Left ventricle myocardium inferior (tissue), 1 donor: ENCODE measurements around the gene SRP9. TPM values are rescaled to one million over a fixed set of nuclear protein-coding genes. Genes with fewer than 3 reads are reported as not detected.

ENCODE experiments used
- DNase-seq: peaks from one replicate; pipeline ENCODE4 v3.0.0-alpha.2; 2020
- H3K27ac ChIP-seq: fragments of 200-600 bp; replicated peaks from 2 replicates; pipeline ENCODE4 v1.8.0; 2021
- H3K27me3 ChIP-seq: fragments of 200-600 bp; 2 replicates; pipeline ENCODE4 v1.8.0; 2021; ENCODE audit warnings: low read depth
- H3K36me3 ChIP-seq: fragments of 200-600 bp; 2 replicates; pipeline ENCODE4 v1.8.0; 2021
- H3K4me1 ChIP-seq: fragments of 200-600 bp; 2 replicates; pipeline ENCODE4 v1.8.0; 2021
- H3K4me3 ChIP-seq: fragments of 200-600 bp; 2 replicates; pipeline ENCODE4 v1.8.0; 2021; ENCODE audit warnings: mild to moderate bottlenecking, moderate library complexity
- H3K9me3 ChIP-seq: fragments of 200-600 bp; replicated peaks from 2 replicates; pipeline ENCODE4 v1.8.0; 2021
- CTCF ChIP-seq: fragments of 200-600 bp; IDR thresholded peaks from 2 replicates; pipeline ENCODE4 v1.8.0; 2021; ENCODE audit warnings: antibody characterized with exemption, mild to moderate bottlenecking, borderline replicate concordance
- intact Hi-C: fragments of 100-400 bp; cut with micrococcal nuclease; formaldehyde crosslinking; loops from one replicate; pipeline ENCODE4 v1.11.0; 2022
- total RNA-seq: library from RNA; stranded (reverse); fragmentation: NEBNext Ultra II Directional; extraction: Animal tissue kit (Norgen Biotek cat#: 25700); gene quantifications from one replicate; pipeline ENCODE4 v1.2.1, GENCODE V29; 2021
- donor health status: DM: no; HTN: yes; CAD: no; lungs with severe emphysema.

Gene SRP9
- total RNA-seq, 1 donor from 2014 or later: 205 TPM

GRCh38 chr1:225765982-225766674, 11.5 kb upstream of the SRP9 start:
- peaks cover 77% of the 10 kb centered on the region for H3K4me1 ChIP-seq
- intact Hi-C loops: loop anchor here (10.0 kb wide), 1 partner anchor 71 kb away; no protein-coding TSS in a partner anchor
- no peak overlapping the region for H3K4me3 ChIP-seq
- no peaks in the 10 kb centered on the region for H3K9me3 ChIP-seq
- DNase-seq: no peak
- no peaks in the 10 kb centered on the region for H3K36me3 ChIP-seq
- TF ChIP-seq CTCF: no peak
- H3K27ac ChIP-seq: peak overlapping the region; percentile 85
- H3K27me3 ChIP-seq: no peaks in the 10 kb centered on the region

GRCh38 chr1:225766967-225767633, 10.5 kb upstream of the SRP9 start:
- no peak for TF ChIP-seq CTCF
- DNase-seq: no peak
- H3K4me3 ChIP-seq: no peak overlapping the region
- no peaks in the 10 kb centered on the region for H3K9me3 ChIP-seq
- peaks cover 84% of the 10 kb centered on the region for H3K4me1 ChIP-seq
- H3K27ac ChIP-seq: peak overlapping the region; percentile 85
- intact Hi-C loops: loop anchor here (10.0 kb wide), 1 partner anchor 72 kb away; no protein-coding TSS in a partner anchor
- H3K27me3 ChIP-seq: no peaks in the 10 kb centered on the region
- no peaks in the 10 kb centered on the region for H3K36me3 ChIP-seq

GRCh38 chr1:225767634-225768540, 9.7 kb upstream of the SRP9 start:
- intact Hi-C loops: loop anchor here (10.0 kb wide), 1 partner anchor 73 kb away; no protein-coding TSS in a partner anchor
- H3K27ac ChIP-seq: peak overlapping the region; percentile 85
- H3K36me3 ChIP-seq: no peaks in the 10 kb centered on the region
- H3K4me1 ChIP-seq: peaks cover 84% of the 10 kb centered on the region
- no peaks in the 10 kb centered on the region for H3K27me3 ChIP-seq
- H3K4me3 ChIP-seq: no peak overlapping the region
- DNase-seq: peak; percentile 83
- H3K9me3 ChIP-seq: no peaks in the 10 kb centered on the region
- no peak for TF ChIP-seq CTCF

- Histone ChIP-seq H3K9me3 (no peaks in the 10 kb centered on the region), H3K36me3 (no peaks in the 10 kb centered on the region), H3K4me3 (no peak overlapping the region), H3K27ac (peak overlapping the region; percentile 85), H3K27me3 (no peaks in the 10 kb centered on the region), H3K4me1 (peaks cover 76% of the 10 kb centered on the region)
- no peak for TF ChIP-seq CTCF
- intact Hi-C loops: loop anchor here (10.0 kb wide), 1 partner anchor 74 kb away; no protein-coding TSS in a partner anchor
- no peak for DNase-seq
Observed at GRCh38 chr1:225768662-225769426, 8.8 kb upstream of the SRP9 start.
